H9 (cell line): ENCODE results near the gene TNFSF9. TPM values are rescaled to one million over a fixed set of nuclear protein-coding genes. Genes with fewer than 3 reads are reported as not detected.

Experiments used
- DNase-seq: peaks from one replicate; pipeline ENCODE4 v3.0.0-alpha.2; 2017
- H2AFZ ChIP-seq: one replicate; pipeline ENCODE4 v1.6.1; 2013; ENCODE audit warnings: mild to moderate bottlenecking, low read length, control low read depth, moderate library complexity
- H2AK5ac ChIP-seq: 2 replicates; pipeline ENCODE4 v1.6.1; 2013; ENCODE audit warnings: low read length, control low read depth, mixed read lengths; ENCODE audit not compliant: insufficient read length
- H2BK120ac ChIP-seq: one replicate; pipeline ENCODE4 v1.6.1; 2013; ENCODE audit warnings: low read depth, mild to moderate bottlenecking, low read length, control low read depth, inconsistent platforms; ENCODE audit not compliant: poor library complexity, severe bottlenecking
- H2BK12ac ChIP-seq: 2 replicates; pipeline ENCODE4 v1.6.1; 2013; ENCODE audit warnings: low read length, control low read depth, mixed read lengths, low read depth; ENCODE audit not compliant: insufficient read length
- H2BK15ac ChIP-seq: 2 replicates; pipeline ENCODE4 v1.6.1; 2013; ENCODE audit warnings: low read depth, low read length, control low read depth
- H2BK20ac ChIP-seq: one replicate; pipeline ENCODE4 v1.6.1; 2013; ENCODE audit warnings: low read depth, mild to moderate bottlenecking, low read length, control low read depth, inconsistent platforms; ENCODE audit not compliant: poor library complexity, severe bottlenecking
- H2BK5ac ChIP-seq: 2 replicates; pipeline ENCODE4 v1.6.1; 2013; ENCODE audit warnings: low read length, control low read depth, mixed read lengths; ENCODE audit not compliant: insufficient read length
- H3K14ac ChIP-seq: 2 replicates; pipeline ENCODE4 v1.6.1; 2013; ENCODE audit warnings: low read length, control low read depth; ENCODE audit not compliant: insufficient read depth
- H3K18ac ChIP-seq: 2 replicates; pipeline ENCODE4 v1.6.1; 2013; ENCODE audit warnings: low read depth, mild to moderate bottlenecking, mixed read lengths, low read length, control low read depth; ENCODE audit not compliant: insufficient read length
- H3K23ac ChIP-seq: 2 replicates; pipeline ENCODE4 v1.6.1; 2013; ENCODE audit warnings: low read length, control low read depth, mixed read lengths, low read depth; ENCODE audit not compliant: insufficient read length
- H3K23me2 ChIP-seq: 2 replicates; pipeline ENCODE4 v1.6.1; 2013; ENCODE audit warnings: low read depth, mild to moderate bottlenecking, mixed read lengths, low read length, control low read depth; ENCODE audit not compliant: insufficient read length, poor library complexity, severe bottlenecking
- H3K27ac ChIP-seq: 2 replicates; pipeline ENCODE4 v1.5.1; 2013; ENCODE audit warnings: low read length, control low read depth, mixed read lengths, low read depth; ENCODE audit not compliant: insufficient read length
- H3K27me3 ChIP-seq: 2 replicates; pipeline ENCODE4 v1.6.1; 2013; ENCODE audit warnings: low read length, control low read depth, inconsistent platforms; ENCODE audit not compliant: insufficient read depth
- H3K4ac ChIP-seq: 2 replicates; pipeline ENCODE4 v1.6.1; 2013; ENCODE audit warnings: low read depth, mild to moderate bottlenecking, control low read depth, inconsistent platforms, low read length, moderate library complexity
- H3K4me1 ChIP-seq: 2 replicates; pipeline ENCODE4 v1.6.1; 2013; ENCODE audit warnings: low read length, control low read depth, inconsistent platforms; ENCODE audit not compliant: insufficient read depth
- H3K4me2 ChIP-seq: 2 replicates; pipeline ENCODE4 v1.6.1; 2013; ENCODE audit warnings: low read length, control low read depth, mixed read lengths; ENCODE audit not compliant: insufficient read length, insufficient read depth
- H3K56ac ChIP-seq: 2 replicates; pipeline ENCODE4 v1.6.1; 2013; ENCODE audit warnings: low read depth, mild to moderate bottlenecking, mixed read lengths, low read length, control low read depth; ENCODE audit not compliant: insufficient read length
- H3K79me1 ChIP-seq: 2 replicates; pipeline ENCODE4 v1.6.1; 2013; ENCODE audit warnings: low read depth, mild to moderate bottlenecking, moderate library complexity, low read length, control low read depth, inconsistent platforms; ENCODE audit not compliant: insufficient read depth, poor library complexity, severe bottlenecking
- H3K79me2 ChIP-seq: 2 replicates; pipeline ENCODE4 v1.6.1; 2013; ENCODE audit warnings: low read length, control low read depth, inconsistent platforms; ENCODE audit not compliant: insufficient read depth
- H3K9ac ChIP-seq: 2 replicates; pipeline ENCODE4 v1.6.1; 2013; ENCODE audit warnings: low read length, control low read depth, mixed read lengths; ENCODE audit not compliant: insufficient read length; ENCODE audit errors: extremely low read depth
- H3K9me3 ChIP-seq: one replicate; pipeline ENCODE4 v1.6.1; 2013; ENCODE audit warnings: low read depth, low read length, inconsistent platforms; ENCODE audit not compliant: control insufficient read depth
- H3T11ph ChIP-seq: one replicate; pipeline ENCODE4 v1.6.1; 2013; ENCODE audit warnings: mild to moderate bottlenecking, low read length, control low read depth, inconsistent platforms
- H4K20me1 ChIP-seq: one replicate; pipeline ENCODE4 v1.6.1; 2013; ENCODE audit not compliant: control insufficient read depth, insufficient read length, insufficient read depth
- H4K5ac ChIP-seq: 2 replicates; pipeline ENCODE4 v1.6.1; 2013; ENCODE audit warnings: low read depth, mild to moderate bottlenecking, mixed read lengths, low read length, control low read depth; ENCODE audit not compliant: insufficient read length
- H4K8ac ChIP-seq: replicated peaks from 2 replicates; pipeline ENCODE4 v1.6.1; 2013; ENCODE audit warnings: low read length, control low read depth, mixed read lengths, low read depth; ENCODE audit not compliant: insufficient read length
- H4K91ac ChIP-seq: 2 replicates; pipeline ENCODE4 v1.6.1; 2013; ENCODE audit warnings: low read depth, mild to moderate bottlenecking, moderate library complexity, mixed read lengths, low read length, control low read depth; ENCODE audit not compliant: insufficient read length
- H3K27ac Mint-ChIP-seq, 3 experiments: 2 replicates in 2 of 3; 3 replicates in 1 of 3; pipeline ENCODE4 v1.8.0; 2020 to 2021; ENCODE audit warnings: mixed read lengths in 3 of 3, mild to moderate bottlenecking in 1 of 3, moderate library complexity in 1 of 3
- H3K27me3 Mint-ChIP-seq: 2 replicates; pipeline ENCODE4 v1.8.0; 2021; ENCODE audit warnings: low read depth, mild to moderate bottlenecking, moderate library complexity, mixed read lengths
- H3K36me3 Mint-ChIP-seq, 3 experiments: 2 replicates in 2 of 3; 3 replicates in 1 of 3; pipeline ENCODE4 v1.8.0; 2020 to 2021; ENCODE audit warnings: low read depth in 3 of 3, mixed read lengths in 3 of 3; ENCODE audit not compliant: insufficient read depth in 1 of 3
- H3K4me1 Mint-ChIP-seq, 2 experiments: 2 replicates each; pipeline ENCODE4 v1.8.0; 2020; ENCODE audit warnings: mixed read lengths in 2 of 2
- H3K4me3 Mint-ChIP-seq, 2 experiments: 2 replicates in 1 of 2; 3 replicates in 1 of 2; pipeline ENCODE4 v1.8.0; 2020 to 2021; ENCODE audit warnings: mild to moderate bottlenecking in 2 of 2, mixed read lengths in 2 of 2, moderate library complexity in 1 of 2
- H3K9me3 Mint-ChIP-seq, 2 experiments: 2 replicates in 1 of 2; 3 replicates in 1 of 2; pipeline ENCODE4 v1.8.0; 2020; ENCODE audit warnings: mild to moderate bottlenecking in 2 of 2, mixed read lengths in 2 of 2, moderate library complexity in 1 of 2
- WGBS: extraction: QIAGEN DNeasy Blood & Tissue Kit; methylation state at CpG from one replicate; pipeline ENCODE4 v1.1.7; 2013; ENCODE audit warnings: missing lambda C conversion rate, low lambda C conversion rate, mixed read lengths; ENCODE audit not compliant: insufficient read length; ENCODE audit errors: extremely low coverage; 5-methylcytosine and 5-hydroxymethylcytosine counted together
- total RNA-seq: library from RNA; stranded (reverse); gene quantifications from 2 replicates; pipeline ENCODE4 v1.2.1, GENCODE V29; 2021
- TF ChIP-seq, protein P1 (sequence below): fragments of 200-600 bp; sonication (generic); conservative IDR thresholded peaks from 3 replicates; pipeline ENCODE4 v1.8.0; 2021; ENCODE audit warnings: antibody characterized with exemption, mild to moderate bottlenecking

TNFSF9 gene
- total RNA-seq, 1 experiment from 2014 or later = 1.9 TPM

DNA sequence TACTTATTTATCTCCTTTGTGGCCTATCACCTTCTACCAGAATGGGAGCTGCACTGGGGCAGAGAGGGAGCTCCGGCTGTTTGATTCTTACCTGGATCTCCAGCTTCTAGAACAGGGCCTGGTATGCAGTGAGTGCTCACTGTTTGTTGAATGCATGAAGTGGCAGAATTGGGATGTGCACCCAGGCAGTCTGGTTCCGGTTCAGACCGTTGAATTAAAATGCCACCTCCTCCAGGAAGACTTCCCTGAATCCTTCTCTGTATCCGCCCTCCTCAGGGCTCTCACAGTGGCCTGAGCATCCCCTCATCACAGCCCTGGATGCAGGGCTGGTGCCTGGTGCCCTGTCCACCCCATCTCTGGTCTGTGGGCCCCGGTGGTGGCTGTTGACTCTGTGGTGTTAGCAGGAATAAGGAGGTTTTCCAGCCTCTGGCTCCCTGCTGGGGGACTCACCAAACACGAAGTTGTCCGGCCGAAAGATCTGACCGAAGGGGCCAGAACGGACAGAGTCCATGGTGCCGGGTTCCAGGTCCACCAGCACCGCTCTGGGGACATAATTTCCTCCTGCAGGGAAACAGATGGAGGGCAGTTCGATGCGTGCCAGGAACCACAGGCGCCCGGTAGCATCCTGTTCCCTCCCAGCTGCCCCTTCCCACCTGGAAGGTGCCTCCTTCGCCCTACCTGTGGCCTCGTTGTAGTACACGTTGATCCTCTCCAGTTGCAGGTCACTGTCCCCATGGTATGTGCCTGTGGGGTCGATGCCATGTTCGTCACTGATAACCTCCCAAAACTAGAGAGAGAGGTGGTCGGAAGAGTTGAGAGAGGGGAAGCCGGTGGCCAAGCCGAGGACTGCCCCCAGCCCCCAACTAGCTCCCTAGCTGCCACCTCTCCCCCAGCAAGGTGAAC is 29.7 kb upstream of the TNFSF9 start:
- H3K4me1 ChIP-seq = no peaks in the 10 kb centered on the region
- H3K23me2 ChIP-seq = peaks cover 9% of the 10 kb centered on the region
- Mint-ChIP-seq H3K36me3 (peaks cover 0 to 9% (median 4%) of the 10 kb centered on the region in 3 experiments; a peak in 5 of 7 replicates), H3K4me3 (peak overlapping the region; percentile 76 to 94), H3K4me1 (peaks cover 7 to 9% of the 10 kb centered on the region in 2 experiments), H3K27me3 (peaks cover 28% of the 10 kb centered on the region), H3K9me3 (no peaks in the 10 kb centered on the region), H3K27ac (no peak overlapping the region)
- H3T11ph ChIP-seq = no peak overlapping the region
- no peak overlapping the region for H2BK5ac ChIP-seq
- no peak overlapping the region for H3K18ac ChIP-seq
- no peak overlapping the region for H2BK20ac ChIP-seq
- no peak overlapping the region for H3K4ac ChIP-seq
- H3K79me1 ChIP-seq = no peaks in the 10 kb centered on the region
- no peak overlapping the region for H3K23ac ChIP-seq
- TF ChIP-seq, protein P1, sequence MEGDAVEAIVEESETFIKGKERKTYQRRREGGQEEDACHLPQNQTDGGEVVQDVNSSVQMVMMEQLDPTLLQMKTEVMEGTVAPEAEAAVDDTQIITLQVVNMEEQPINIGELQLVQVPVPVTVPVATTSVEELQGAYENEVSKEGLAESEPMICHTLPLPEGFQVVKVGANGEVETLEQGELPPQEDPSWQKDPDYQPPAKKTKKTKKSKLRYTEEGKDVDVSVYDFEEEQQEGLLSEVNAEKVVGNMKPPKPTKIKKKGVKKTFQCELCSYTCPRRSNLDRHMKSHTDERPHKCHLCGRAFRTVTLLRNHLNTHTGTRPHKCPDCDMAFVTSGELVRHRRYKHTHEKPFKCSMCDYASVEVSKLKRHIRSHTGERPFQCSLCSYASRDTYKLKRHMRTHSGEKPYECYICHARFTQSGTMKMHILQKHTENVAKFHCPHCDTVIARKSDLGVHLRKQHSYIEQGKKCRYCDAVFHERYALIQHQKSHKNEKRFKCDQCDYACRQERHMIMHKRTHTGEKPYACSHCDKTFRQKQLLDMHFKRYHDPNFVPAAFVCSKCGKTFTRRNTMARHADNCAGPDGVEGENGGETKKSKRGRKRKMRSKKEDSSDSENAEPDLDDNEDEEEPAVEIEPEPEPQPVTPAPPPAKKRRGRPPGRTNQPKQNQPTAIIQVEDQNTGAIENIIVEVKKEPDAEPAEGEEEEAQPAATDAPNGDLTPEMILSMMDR = no peak
- no peak overlapping the region for H4K91ac ChIP-seq
- H3K27me3 ChIP-seq = no peaks in the 10 kb centered on the region
- peak overlapping the region; percentile 50 for H3K4me2 ChIP-seq
- H4K8ac ChIP-seq = no peak overlapping the region
- H3K27ac ChIP-seq = no peak overlapping the region
- no peak for DNase-seq
- H3K9ac ChIP-seq = no peak overlapping the region
- H2AK5ac ChIP-seq = no peak overlapping the region
- no peak overlapping the region for H2BK12ac ChIP-seq
- H3K9me3 ChIP-seq = no peaks in the 10 kb centered on the region
- H4K5ac ChIP-seq = no peak overlapping the region
- no peak overlapping the region for H2BK120ac ChIP-seq
- H2AFZ ChIP-seq = no peak overlapping the region
- no CpG with 5 or more reads among the region's 24 CpGs for WGBS
- H4K20me1 ChIP-seq = no peaks in the 10 kb centered on the region
- H3K79me2 ChIP-seq = no peaks in the 10 kb centered on the region
- H3K56ac ChIP-seq = no peak overlapping the region
- H3K14ac ChIP-seq = no peak overlapping the region
- no peak overlapping the region for H2BK15ac ChIP-seq
